ENCODE data around the gene FYN. TPM values are rescaled to one million over a fixed set of nuclear protein-coding genes. Genes with fewer than 3 reads are reported as not detected.

Gene FYN
- total RNA-seq, 1 donor = 106 TPM

DNA sequence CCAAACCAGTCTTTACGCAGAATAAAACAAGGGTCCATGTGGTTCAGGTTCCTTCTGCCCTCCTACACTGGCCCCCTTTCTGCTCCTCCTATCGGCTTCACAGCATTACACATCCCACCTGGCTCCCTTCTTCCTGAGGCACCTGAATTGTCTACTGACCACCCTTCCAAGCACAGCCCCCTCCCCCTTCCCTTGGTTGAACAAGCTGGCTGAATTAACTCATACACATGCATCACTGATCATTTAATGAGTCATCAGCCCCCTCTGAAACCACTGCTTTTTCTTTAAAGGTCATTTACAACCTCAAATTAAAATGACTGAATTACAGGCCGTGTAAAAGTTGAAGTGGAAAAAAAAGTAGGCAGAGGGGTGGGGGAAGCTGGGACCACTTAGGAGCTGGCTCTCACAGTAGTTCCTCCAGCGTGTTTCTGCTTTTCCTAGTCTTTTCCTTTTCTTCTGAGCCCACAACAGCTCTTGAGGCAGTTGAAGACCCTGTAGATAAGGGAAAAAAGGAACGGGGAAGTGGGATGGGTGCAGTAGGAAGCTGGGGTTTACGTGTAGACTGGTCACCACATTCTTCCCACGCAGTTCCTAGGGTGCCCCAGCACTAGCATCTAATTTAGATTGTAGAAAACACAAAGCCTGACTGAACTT is 67.6 kb downstream of the FYN start:
- Histone ChIP-seq H3K79me2 (ENCODE audit: insufficient read depth, low read length) (peaks cover 64% of the 10 kb centered on the region), H3K4me1 (ENCODE audit: insufficient read depth, low read length) (peaks cover 45% of the 10 kb centered on the region), H3K27ac (ENCODE audit: low read depth, low read length) (peak overlapping the region; percentile 95), H4K20me1 (ENCODE audit: insufficient read depth, low read length) (no peaks in the 10 kb centered on the region), H3K36me3 (ENCODE audit: insufficient read depth, low read length) (no peaks in the 10 kb centered on the region), H2AFZ (ENCODE audit: low read length) (peak overlapping the region; percentile 63), H3K4me2 (ENCODE audit: insufficient read depth, low read length) (peak overlapping the region; percentile 69), H3K9me3 (ENCODE audit: low read depth, low read length) (no peaks in the 10 kb centered on the region), H3K4me3 (ENCODE audit: insufficient read depth, low read length) (peak overlapping the region; percentile 30), H3K27me3 (ENCODE audit: insufficient read depth, low read length) (no peaks in the 10 kb centered on the region)
- TF ChIP-seq CTCF (IDR thresholded peaks at IDR 0.05; ENCODE audit: extremely low read depth, low read depth, low read length) = no peak
- DNase-seq (ENCODE audit: insufficient read length, low spot score, missing footprints) = no peak

GRCh38 chr6:111804627-111805235 is 68.5 kb downstream of the FYN start:
- H3K36me3 ChIP-seq (ENCODE audit: insufficient read depth, low read length) = no peaks in the 10 kb centered on the region
- peak overlapping the region; percentile 23 for H3K4me2 ChIP-seq (ENCODE audit: insufficient read depth, low read length)
- no peaks in the 10 kb centered on the region for H3K9me3 ChIP-seq (ENCODE audit: low read depth, low read length)
- no peaks in the 10 kb centered on the region for H4K20me1 ChIP-seq (ENCODE audit: insufficient read depth, low read length)
- H2AFZ ChIP-seq (ENCODE audit: low read length) = no peak overlapping the region
- H3K27ac ChIP-seq (ENCODE audit: low read depth, low read length) = peak overlapping the region; percentile 95
- peak; percentile 45 for TF ChIP-seq CTCF (IDR thresholded peaks at IDR 0.05; ENCODE audit: extremely low read depth, low read depth, low read length)
- DNase-seq (ENCODE audit: insufficient read length, low spot score, missing footprints) = peak; percentile 37
- H3K4me1 ChIP-seq (ENCODE audit: insufficient read depth, low read length) = peaks cover 53% of the 10 kb centered on the region
- H3K27me3 ChIP-seq (ENCODE audit: insufficient read depth, low read length) = no peaks in the 10 kb centered on the region
- no peak overlapping the region for H3K4me3 ChIP-seq (ENCODE audit: insufficient read depth, low read length)
- peaks cover 63% of the 10 kb centered on the region for H3K79me2 ChIP-seq (ENCODE audit: insufficient read depth, low read length)

DNA sequence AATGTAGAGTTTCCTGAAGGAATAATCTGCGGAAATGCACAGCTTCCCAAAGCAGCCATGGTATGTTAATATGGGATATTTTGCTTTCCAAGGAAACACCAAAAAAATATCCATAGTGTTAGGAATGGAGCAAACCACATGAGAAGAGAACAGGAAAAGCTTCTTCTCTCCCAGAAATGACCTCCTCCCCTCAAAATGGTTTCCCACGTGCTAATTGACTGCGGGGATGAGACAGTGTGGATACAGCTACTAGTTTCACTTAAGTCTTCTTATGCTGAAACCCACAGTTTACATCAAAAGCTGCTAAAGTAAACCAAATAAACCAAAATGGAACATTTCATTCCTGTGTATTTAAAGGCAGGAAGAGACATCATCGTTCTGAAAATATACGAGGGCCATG is 69.4 kb downstream of the FYN start:
- peak overlapping the region; percentile 23 for H3K4me2 ChIP-seq (ENCODE audit: insufficient read depth, low read length)
- peaks cover 62% of the 10 kb centered on the region for H3K4me1 ChIP-seq (ENCODE audit: insufficient read depth, low read length)

More for the DNA sequence above, 69.4 kb downstream of the FYN start:
- no peaks in the 10 kb centered on the region for H4K20me1 ChIP-seq (ENCODE audit: insufficient read depth, low read length)
- TF ChIP-seq CTCF (IDR thresholded peaks at IDR 0.05; ENCODE audit: extremely low read depth, low read depth, low read length) = no peak
- peaks cover 66% of the 10 kb centered on the region for H3K79me2 ChIP-seq (ENCODE audit: insufficient read depth, low read length)
- H3K36me3 ChIP-seq (ENCODE audit: insufficient read depth, low read length) = no peaks in the 10 kb centered on the region
- H3K27ac ChIP-seq (ENCODE audit: low read depth, low read length) = peak overlapping the region; percentile 95
- peak overlapping the region; percentile 20 for H2AFZ ChIP-seq (ENCODE audit: low read length)
- peak overlapping the region; percentile 6 for H3K4me3 ChIP-seq (ENCODE audit: insufficient read depth, low read length)
- no peaks in the 10 kb centered on the region for H3K9me3 ChIP-seq (ENCODE audit: low read depth, low read length)
- H3K27me3 ChIP-seq (ENCODE audit: insufficient read depth, low read length) = no peaks in the 10 kb centered on the region
- no peak for DNase-seq (ENCODE audit: insufficient read length, low spot score, missing footprints)
